Parathyroid adenoma (tissue), 2 donors: ENCODE measurements around the gene A2M.
A peak's percentile ranks its signal among the peaks of the same experiment; 100 is the strongest.

Experiments
- H2AFZ ChIP-seq: fragments of 300-600 bp; sonication (generic); one replicate; pipeline ENCODE4 v1.7.0; 2017; ENCODE audit warnings: antibody characterized with exemption, mild to moderate bottlenecking
- H3K27ac ChIP-seq: fragments of 300-600 bp; sonication (generic); one replicate; pipeline ENCODE4 v1.7.0; 2017
- H3K27me3 ChIP-seq: fragments of 300-600 bp; sonication (generic); one replicate; pipeline ENCODE4 v1.7.0; 2017; ENCODE audit warnings: low read length; ENCODE audit not compliant: control insufficient read depth, insufficient read depth
- H3K36me3 ChIP-seq: fragments of 300-600 bp; sonication (generic); one replicate; pipeline ENCODE4 v1.7.0; 2017; ENCODE audit warnings: low read length; ENCODE audit not compliant: control insufficient read depth, insufficient read depth
- H3K4me1 ChIP-seq: fragments of 300-600 bp; sonication (generic); one replicate; pipeline ENCODE4 v1.7.0; 2017; ENCODE audit warnings: control low read depth
- H3K4me2 ChIP-seq: fragments of 300-600 bp; sonication (generic); one replicate; pipeline ENCODE4 v1.7.0; 2017; ENCODE audit warnings: low read length
- H3K4me3 ChIP-seq: fragments of 300-600 bp; sonication (generic); one replicate; pipeline ENCODE4 v1.7.0; 2017; ENCODE audit warnings: low read depth, low read length
- H3K79me2 ChIP-seq: fragments of 300-600 bp; sonication (generic); one replicate; pipeline ENCODE4 v1.7.0; 2017; ENCODE audit warnings: control low read depth
- H3K9ac ChIP-seq: fragments of 300-600 bp; sonication (generic); one replicate; pipeline ENCODE4 v1.7.0; 2017; ENCODE audit warnings: mild to moderate bottlenecking
- H3K9me3 ChIP-seq: fragments of 300-600 bp; sonication (generic); one replicate; pipeline ENCODE4 v1.7.0; 2017; ENCODE audit warnings: low read length; ENCODE audit not compliant: control insufficient read depth
- TF ChIP-seq, protein P1 (sequence below): fragments of 300-600 bp; sonication (generic); IDR thresholded peaks from one replicate; pipeline ENCODE4 v1.7.0; 2017; ENCODE audit warnings: antibody characterized with exemption, mild to moderate bottlenecking
- donor health status: primary hyperparathyroidism.

The A2M gene

DNA sequence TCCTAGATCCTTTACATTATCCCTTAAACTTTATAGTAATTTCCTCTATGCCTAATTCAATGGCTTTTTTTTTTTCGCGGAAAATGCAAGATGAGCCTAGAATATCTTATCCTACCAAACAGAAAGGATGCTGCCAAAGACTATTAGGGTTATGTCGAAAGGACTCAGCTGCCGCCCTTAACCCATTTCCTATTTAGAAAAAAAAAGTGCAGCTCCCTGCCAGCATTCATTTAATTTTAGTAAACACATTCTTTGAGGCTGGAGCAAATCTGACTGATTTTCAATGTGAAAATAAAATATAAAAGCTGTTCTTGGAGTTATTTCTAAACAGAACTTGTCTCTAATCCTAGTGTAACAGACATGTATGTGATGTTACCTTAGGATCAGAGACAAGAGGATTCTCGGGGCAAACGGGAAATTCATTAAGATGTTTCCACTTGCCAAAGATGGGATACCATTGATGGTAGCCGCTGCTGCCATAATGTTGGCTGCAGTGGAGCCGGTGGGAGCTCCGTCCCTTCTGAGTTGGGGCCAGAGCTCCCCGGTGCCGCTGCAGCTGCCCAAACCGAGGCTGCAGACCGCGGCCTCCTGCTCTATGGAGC, 8.2 kb upstream of the A2M start:
- H3K9me3 ChIP-seq, result no peaks in the 10 kb centered on the region
- no peaks in the 10 kb centered on the region for H3K4me1 ChIP-seq
- H3K9ac ChIP-seq, result no peak overlapping the region
- peak overlapping the region; percentile 40 for H3K4me2 ChIP-seq
- H3K27ac ChIP-seq, result peak overlapping the region; percentile 20
- H3K4me3 ChIP-seq, result no peak overlapping the region
- H3K27me3 ChIP-seq, result no peaks in the 10 kb centered on the region
- H3K79me2 ChIP-seq, result no peaks in the 10 kb centered on the region
- peak overlapping the region; percentile 29 for H2AFZ ChIP-seq
- TF ChIP-seq, protein P1, sequence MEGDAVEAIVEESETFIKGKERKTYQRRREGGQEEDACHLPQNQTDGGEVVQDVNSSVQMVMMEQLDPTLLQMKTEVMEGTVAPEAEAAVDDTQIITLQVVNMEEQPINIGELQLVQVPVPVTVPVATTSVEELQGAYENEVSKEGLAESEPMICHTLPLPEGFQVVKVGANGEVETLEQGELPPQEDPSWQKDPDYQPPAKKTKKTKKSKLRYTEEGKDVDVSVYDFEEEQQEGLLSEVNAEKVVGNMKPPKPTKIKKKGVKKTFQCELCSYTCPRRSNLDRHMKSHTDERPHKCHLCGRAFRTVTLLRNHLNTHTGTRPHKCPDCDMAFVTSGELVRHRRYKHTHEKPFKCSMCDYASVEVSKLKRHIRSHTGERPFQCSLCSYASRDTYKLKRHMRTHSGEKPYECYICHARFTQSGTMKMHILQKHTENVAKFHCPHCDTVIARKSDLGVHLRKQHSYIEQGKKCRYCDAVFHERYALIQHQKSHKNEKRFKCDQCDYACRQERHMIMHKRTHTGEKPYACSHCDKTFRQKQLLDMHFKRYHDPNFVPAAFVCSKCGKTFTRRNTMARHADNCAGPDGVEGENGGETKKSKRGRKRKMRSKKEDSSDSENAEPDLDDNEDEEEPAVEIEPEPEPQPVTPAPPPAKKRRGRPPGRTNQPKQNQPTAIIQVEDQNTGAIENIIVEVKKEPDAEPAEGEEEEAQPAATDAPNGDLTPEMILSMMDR, result no peak
- H3K36me3 ChIP-seq, result no peaks in the 10 kb centered on the region

DNA sequence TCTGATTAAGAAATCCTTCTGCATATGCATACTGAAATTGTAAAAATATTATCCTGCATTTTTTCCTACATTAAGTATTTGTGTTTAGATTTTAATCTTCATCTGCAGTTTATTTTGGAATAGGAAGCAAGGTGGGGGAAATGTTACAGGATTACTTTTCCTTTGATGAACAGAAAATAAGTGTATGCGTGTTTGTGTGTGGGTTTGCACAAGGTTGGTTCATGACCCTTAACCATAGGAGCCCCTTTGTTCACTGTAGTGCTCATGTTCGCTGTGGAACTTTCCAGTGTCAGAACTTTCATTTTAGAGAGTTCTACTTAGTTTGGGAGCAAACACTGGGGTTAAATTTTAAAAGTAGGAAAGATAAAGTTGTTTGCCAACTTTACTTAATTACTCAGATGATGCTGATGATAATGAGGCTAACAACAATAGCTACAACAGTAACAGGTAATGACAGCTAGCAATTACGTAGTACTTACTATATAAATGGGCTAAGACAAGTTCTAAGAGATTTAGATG, 6.4 kb upstream of the A2M start:
- H3K4me3 ChIP-seq, result no peak overlapping the region
- no peak overlapping the region for H3K9ac ChIP-seq
- no peak overlapping the region for H3K4me2 ChIP-seq
- no peaks in the 10 kb centered on the region for H3K36me3 ChIP-seq
- no peaks in the 10 kb centered on the region for H3K4me1 ChIP-seq
- no peaks in the 10 kb centered on the region for H3K27me3 ChIP-seq
- no peaks in the 10 kb centered on the region for H3K9me3 ChIP-seq
- H3K27ac ChIP-seq, result no peak overlapping the region
- no peaks in the 10 kb centered on the region for H3K79me2 ChIP-seq
- no peak overlapping the region for H2AFZ ChIP-seq
- TF ChIP-seq, protein P1, result no peak

DNA sequence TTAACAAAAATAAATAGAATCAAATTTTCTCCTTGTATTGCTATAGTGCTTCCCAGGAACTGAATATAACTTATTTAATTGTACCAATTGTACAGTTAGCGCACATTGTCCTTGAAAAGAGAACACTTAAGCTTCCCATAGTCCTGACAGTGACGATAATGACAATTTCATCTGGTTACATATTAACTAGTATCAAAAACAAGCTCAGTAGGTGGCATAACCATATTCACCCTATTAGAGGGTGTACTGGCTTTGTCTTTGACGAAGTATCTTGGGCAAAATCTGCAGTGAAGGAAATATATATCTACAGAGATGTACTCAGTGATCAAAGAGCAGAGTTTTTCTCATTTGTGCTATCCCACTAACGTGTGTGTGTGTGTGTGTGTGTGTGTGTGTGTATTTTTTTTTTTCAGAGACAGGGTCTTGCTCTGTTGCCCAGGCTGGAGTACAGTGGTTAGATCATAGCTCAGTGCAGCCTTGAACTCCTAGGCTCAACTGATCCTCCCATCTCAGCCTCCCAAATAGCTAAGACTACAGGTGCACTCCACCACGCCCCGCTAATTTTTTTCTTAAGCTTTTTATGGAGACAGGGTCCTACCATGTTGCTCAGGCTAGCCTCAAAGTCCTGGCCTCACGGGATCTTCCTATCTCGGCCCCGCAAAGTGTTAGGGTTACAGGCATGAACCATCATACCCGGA, 4.9 kb upstream of the A2M start:
- no peak overlapping the region for H3K4me2 ChIP-seq
- H3K4me3 ChIP-seq, result no peak overlapping the region
- H3K36me3 ChIP-seq, result no peaks in the 10 kb centered on the region
- H2AFZ ChIP-seq, result no peak overlapping the region
- H3K79me2 ChIP-seq, result no peaks in the 10 kb centered on the region
- no peaks in the 10 kb centered on the region for H3K9me3 ChIP-seq
- no peaks in the 10 kb centered on the region for H3K4me1 ChIP-seq
- H3K9ac ChIP-seq, result no peak overlapping the region
- no peaks in the 10 kb centered on the region for H3K27me3 ChIP-seq
- no peak overlapping the region for H3K27ac ChIP-seq
- TF ChIP-seq, protein P1, result no peak

DNA sequence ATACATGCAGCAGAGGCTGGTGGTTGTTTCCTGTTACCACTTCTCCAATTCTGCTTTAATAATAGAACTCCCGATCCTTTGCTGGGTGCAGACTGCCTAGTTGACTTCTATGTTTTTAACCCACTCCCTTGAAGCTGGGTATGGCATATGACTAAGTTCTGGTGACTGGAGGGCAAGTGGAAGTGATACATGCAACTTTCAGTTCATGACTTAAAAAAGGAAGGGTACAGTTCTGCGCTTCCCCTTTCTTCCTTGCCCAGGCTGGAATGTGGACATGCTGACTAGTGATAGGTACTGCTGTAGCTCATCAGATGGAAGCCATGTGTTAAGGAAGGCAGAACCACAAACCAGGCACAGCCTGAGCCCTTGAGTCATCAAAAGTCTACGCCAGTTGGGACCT, 2.4 kb upstream of the A2M start:
- TF ChIP-seq, protein P1, result no peak
- Histone ChIP-seq H3K4me1 (no peaks in the 10 kb centered on the region), H3K27ac (no peak overlapping the region), H3K79me2 (no peaks in the 10 kb centered on the region), H3K9me3 (no peaks in the 10 kb centered on the region), H2AFZ (no peak overlapping the region), H3K4me2 (no peak overlapping the region), H3K27me3 (no peaks in the 10 kb centered on the region), H3K9ac (no peak overlapping the region), H3K4me3 (no peak overlapping the region), H3K36me3 (no peaks in the 10 kb centered on the region)
